HepG2 (cell line): ENCODE data around the gene ADAMTS4. TPM values are rescaled to one million over a fixed set of nuclear protein-coding genes. Genes with fewer than 3 reads are reported as not detected.

ENCODE experiments used
- BRCA1 ChIP-seq: sonication (generic); formaldehyde crosslinking; IDR thresholded peaks from 2 replicates; pipeline ENCODE4 v1.4.0; 2020; ENCODE audit warnings: missing genetic modification reagents
- HES4 ChIP-seq: sonication (generic); formaldehyde crosslinking; IDR thresholded peaks from 2 replicates; pipeline ENCODE4 v1.9.0; 2021; ENCODE audit warnings: mild to moderate bottlenecking, missing genetic modification reagents, borderline replicate concordance
- KAT8 ChIP-seq: IDR thresholded peaks from 2 replicates; pipeline ENCODE4 v1.6.1; 2016; ENCODE audit warnings: missing genetic modification reagents, missing compliant biosample characterization
- MED1 ChIP-seq: sonication (generic); formaldehyde crosslinking; IDR thresholded peaks from 2 replicates; pipeline ENCODE4 v1.4.0; 2020; ENCODE audit warnings: missing genetic modification reagents
- MXI1 ChIP-seq: IDR thresholded peaks from 3 replicates; pipeline ENCODE4 v1.6.1; 2012; ENCODE audit warnings: low read depth, low read length, inconsistent platforms, borderline replicate concordance
- RBAK ChIP-seq: sonication (generic); formaldehyde crosslinking; IDR thresholded peaks from 2 replicates; pipeline ENCODE4 v1.5.1; 2020; ENCODE audit warnings: mild to moderate bottlenecking, missing genetic modification reagents
- SP2 ChIP-seq: sonication (generic); formaldehyde crosslinking; IDR thresholded peaks from 2 replicates; pipeline ENCODE4 v1.5.1; 2020; ENCODE audit warnings: mild to moderate bottlenecking, missing genetic modification reagents
- THAP11 ChIP-seq: IDR thresholded peaks from 2 replicates; pipeline ENCODE4 v1.6.1; 2016; ENCODE audit warnings: missing biosample characterization, missing genetic modification reagents
- ZBTB42 ChIP-seq: sonication (generic); formaldehyde crosslinking; IDR thresholded peaks from 2 replicates; pipeline ENCODE4 v1.5.0; 2020; ENCODE audit warnings: mild to moderate bottlenecking, missing genetic modification reagents
- ZMYM3 ChIP-seq: sonication (generic); formaldehyde crosslinking; IDR thresholded peaks from 2 replicates; pipeline ENCODE4 v1.5.1; 2020; ENCODE audit warnings: mild to moderate bottlenecking, missing genetic modification reagents
- ZNF160 ChIP-seq: sonication (generic); formaldehyde crosslinking; IDR thresholded peaks from 2 replicates; pipeline ENCODE4 v1.8.0; 2022; ENCODE audit warnings: mild to moderate bottlenecking, inconsistent platforms, missing genetic modification reagents
- ZNF350 ChIP-seq: sonication (generic); formaldehyde crosslinking; IDR thresholded peaks from 2 replicates; pipeline ENCODE4 v1.4.0; 2020; ENCODE audit warnings: mild to moderate bottlenecking, low read depth, missing genetic modification reagents, borderline replicate concordance
- ZNF441 ChIP-seq: sonication (generic); formaldehyde crosslinking; IDR thresholded peaks from 2 replicates; pipeline ENCODE4 v1.7.0; 2021; ENCODE audit warnings: missing genetic modification reagents, borderline replicate concordance
- polyA plus RNA-seq, 8 experiments: library from polyadenylated mRNA; depleted of rRNA in 3 of 8; stranded (reverse) in 7 of 8; unstranded in 1 of 8; fragments of >200 nt; fragmentation: Illumina TruSeq in 4 of 8; extraction: Trizol in 4 of 8; gene quantifications; 2 replicates each; pipeline versions ENCODE4 v1.2.1 to v1.2.3, GENCODE V29; 2011 to 2016; ENCODE audit warnings: low read depth in 4 of 8, missing spikeins in 1 of 8, mixed read lengths in 1 of 8; ENCODE audit not compliant: insufficient read depth in 1 of 8
- total RNA-seq, 5 experiments: library from RNA; depleted of rRNA; stranded (reverse); fragments of >200 nt; fragmentation: Illumina TruSeq; extraction: Trizol; gene quantifications; 2 replicates each; pipeline ENCODE4 v1.2.3, GENCODE V29; 2016; ENCODE audit warnings: low read depth in 1 of 5
- TF ChIP-seq, protein P1 (sequence below): sonication (generic); formaldehyde crosslinking; IDR thresholded peaks from 2 replicates; pipeline ENCODE4 v1.4.0; 2020; ENCODE audit warnings: missing genetic modification reagents, borderline replicate concordance
- TF ChIP-seq, protein P2 (sequence below): sonication (generic); formaldehyde crosslinking; IDR thresholded peaks from 2 replicates; pipeline ENCODE4 v1.4.0; 2020; ENCODE audit warnings: missing genetic modification reagents
- TF ChIP-seq, protein P3 (sequence below): sonication (generic); formaldehyde crosslinking; IDR thresholded peaks from 2 replicates; pipeline ENCODE4 v1.8.0; 2022; ENCODE audit warnings: missing genetic modification reagents, mild to moderate bottlenecking, borderline replicate concordance
- TF ChIP-seq, protein P4 (sequence below): sonication (generic); formaldehyde crosslinking; IDR thresholded peaks from 2 replicates; pipeline ENCODE4 v1.4.0; 2020; ENCODE audit warnings: missing genetic modification reagents, mild to moderate bottlenecking, borderline replicate concordance

The ADAMTS4 gene
- total and polyA plus RNA-seq, 2 of the 13 experiments (the other 11 are each of a cell fraction or from before 2014, with no cell fraction given), result 0.51 to 1.7 TPM

DNA sequence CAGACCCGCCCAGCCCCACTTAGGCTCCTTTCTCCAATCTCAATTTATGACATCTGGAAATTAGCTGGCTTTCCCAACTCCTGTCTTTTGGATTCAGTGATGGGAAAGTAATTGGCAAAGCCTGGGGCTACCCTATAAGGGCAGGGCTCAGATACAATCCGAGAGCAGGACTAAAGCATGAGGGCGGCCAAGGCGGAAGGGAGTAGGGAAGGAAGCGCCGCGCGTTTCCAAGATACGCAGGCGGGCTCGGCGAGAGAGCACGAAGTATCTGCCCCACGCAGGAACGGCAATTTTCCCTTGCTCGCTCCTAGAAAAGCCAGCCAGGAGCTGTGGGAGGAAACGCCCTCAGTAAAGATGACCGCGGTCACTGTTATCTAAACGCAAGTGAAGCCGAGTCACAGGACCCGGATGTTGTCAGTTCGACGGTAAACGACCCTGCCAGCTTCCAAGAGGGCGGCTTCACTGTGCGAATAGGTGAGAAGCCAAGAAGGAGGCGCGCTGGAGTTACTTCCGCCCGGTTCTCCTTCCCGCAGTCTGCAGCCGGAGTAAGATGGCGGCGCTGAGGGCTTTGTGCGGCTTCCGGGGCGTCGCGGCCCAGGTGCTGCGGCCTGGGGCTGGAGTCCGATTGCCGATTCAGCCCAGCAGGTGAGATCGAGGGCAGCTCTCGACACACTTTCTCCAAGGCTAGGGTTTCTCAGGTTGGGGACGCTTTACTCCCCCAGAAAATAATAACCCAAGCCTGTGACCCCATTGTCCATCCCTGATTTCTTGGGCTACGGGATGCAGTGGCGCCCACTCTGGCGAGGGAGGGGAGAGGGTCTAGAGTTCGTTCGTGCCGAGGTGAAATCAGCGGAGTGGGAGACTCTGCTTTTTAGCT, 3.2 kb upstream of the ADAMTS4 start, which contains the start of gene NDUFS2 (continued):
- TF ChIP-seq HES4 (CRISPR knock-in tag) (peak; percentile 80; the same call in 1 of the 2 replicates), ZNF160 (peak; percentile 54; the same call in 1 of the 2 replicates), MED1 (CRISPR knock-in tag) (peak; percentile 55), ZMYM3 (CRISPR knock-in tag) (peak; percentile 51; the same call in 1 of the 2 replicates), THAP11 (peak; percentile 89), BRCA1 (CRISPR knock-in tag) (0 out of 2 replicates have a peak, but pooled peaks have one; percentile 30), RBAK (no peak), ZBTB42 (CRISPR knock-in tag) (no peak), ZNF350 (peak; percentile 83; the same call in 1 of the 2 replicates), KAT8 (CRISPR knock-in tag) (peak; percentile 90), MXI1 (peak; percentile 37; the same call in 1 of the 3 replicates), SP2 (CRISPR knock-in tag) (peak; percentile 33; the same call in 1 of the 2 replicates), ZNF441 (peak; percentile 63; the same call in 1 of the 2 replicates)
- TF ChIP-seq, protein P1, sequence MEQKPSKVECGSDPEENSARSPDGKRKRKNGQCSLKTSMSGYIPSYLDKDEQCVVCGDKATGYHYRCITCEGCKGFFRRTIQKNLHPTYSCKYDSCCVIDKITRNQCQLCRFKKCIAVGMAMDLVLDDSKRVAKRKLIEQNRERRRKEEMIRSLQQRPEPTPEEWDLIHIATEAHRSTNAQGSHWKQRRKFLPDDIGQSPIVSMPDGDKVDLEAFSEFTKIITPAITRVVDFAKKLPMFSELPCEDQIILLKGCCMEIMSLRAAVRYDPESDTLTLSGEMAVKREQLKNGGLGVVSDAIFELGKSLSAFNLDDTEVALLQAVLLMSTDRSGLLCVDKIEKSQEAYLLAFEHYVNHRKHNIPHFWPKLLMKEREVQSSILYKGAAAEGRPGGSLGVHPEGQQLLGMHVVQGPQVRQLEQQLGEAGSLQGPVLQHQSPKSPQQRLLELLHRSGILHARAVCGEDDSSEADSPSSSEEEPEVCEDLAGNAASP (CRISPR knock-in tag), result peak; percentile 23; the same call in 1 of the 2 replicates
- TF ChIP-seq, protein P2, sequence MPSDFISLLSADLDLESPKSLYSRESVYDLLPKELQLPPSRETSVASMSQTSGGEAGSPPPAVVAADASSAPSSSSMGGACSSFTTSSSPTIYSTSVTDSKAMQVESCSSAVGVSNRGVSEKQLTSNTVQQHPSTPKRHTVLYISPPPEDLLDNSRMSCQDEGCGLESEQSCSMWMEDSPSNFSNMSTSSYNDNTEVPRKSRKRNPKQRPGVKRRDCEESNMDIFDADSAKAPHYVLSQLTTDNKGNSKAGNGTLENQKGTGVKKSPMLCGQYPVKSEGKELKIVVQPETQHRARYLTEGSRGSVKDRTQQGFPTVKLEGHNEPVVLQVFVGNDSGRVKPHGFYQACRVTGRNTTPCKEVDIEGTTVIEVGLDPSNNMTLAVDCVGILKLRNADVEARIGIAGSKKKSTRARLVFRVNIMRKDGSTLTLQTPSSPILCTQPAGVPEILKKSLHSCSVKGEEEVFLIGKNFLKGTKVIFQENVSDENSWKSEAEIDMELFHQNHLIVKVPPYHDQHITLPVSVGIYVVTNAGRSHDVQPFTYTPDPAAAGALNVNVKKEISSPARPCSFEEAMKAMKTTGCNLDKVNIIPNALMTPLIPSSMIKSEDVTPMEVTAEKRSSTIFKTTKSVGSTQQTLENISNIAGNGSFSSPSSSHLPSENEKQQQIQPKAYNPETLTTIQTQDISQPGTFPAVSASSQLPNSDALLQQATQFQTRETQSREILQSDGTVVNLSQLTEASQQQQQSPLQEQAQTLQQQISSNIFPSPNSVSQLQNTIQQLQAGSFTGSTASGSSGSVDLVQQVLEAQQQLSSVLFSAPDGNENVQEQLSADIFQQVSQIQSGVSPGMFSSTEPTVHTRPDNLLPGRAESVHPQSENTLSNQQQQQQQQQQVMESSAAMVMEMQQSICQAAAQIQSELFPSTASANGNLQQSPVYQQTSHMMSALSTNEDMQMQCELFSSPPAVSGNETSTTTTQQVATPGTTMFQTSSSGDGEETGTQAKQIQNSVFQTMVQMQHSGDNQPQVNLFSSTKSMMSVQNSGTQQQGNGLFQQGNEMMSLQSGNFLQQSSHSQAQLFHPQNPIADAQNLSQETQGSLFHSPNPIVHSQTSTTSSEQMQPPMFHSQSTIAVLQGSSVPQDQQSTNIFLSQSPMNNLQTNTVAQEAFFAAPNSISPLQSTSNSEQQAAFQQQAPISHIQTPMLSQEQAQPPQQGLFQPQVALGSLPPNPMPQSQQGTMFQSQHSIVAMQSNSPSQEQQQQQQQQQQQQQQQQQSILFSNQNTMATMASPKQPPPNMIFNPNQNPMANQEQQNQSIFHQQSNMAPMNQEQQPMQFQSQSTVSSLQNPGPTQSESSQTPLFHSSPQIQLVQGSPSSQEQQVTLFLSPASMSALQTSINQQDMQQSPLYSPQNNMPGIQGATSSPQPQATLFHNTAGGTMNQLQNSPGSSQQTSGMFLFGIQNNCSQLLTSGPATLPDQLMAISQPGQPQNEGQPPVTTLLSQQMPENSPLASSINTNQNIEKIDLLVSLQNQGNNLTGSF (CRISPR knock-in tag), result 0 out of 2 replicates have a peak, but pooled peaks have one; percentile 31
- TF ChIP-seq, protein P3, sequence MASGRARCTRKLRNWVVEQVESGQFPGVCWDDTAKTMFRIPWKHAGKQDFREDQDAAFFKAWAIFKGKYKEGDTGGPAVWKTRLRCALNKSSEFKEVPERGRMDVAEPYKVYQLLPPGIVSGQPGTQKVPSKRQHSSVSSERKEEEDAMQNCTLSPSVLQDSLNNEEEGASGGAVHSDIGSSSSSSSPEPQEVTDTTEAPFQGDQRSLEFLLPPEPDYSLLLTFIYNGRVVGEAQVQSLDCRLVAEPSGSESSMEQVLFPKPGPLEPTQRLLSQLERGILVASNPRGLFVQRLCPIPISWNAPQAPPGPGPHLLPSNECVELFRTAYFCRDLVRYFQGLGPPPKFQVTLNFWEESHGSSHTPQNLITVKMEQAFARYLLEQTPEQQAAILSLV, result peak; percentile 77; the same call in 1 of the 2 replicates
- TF ChIP-seq, protein P4, sequence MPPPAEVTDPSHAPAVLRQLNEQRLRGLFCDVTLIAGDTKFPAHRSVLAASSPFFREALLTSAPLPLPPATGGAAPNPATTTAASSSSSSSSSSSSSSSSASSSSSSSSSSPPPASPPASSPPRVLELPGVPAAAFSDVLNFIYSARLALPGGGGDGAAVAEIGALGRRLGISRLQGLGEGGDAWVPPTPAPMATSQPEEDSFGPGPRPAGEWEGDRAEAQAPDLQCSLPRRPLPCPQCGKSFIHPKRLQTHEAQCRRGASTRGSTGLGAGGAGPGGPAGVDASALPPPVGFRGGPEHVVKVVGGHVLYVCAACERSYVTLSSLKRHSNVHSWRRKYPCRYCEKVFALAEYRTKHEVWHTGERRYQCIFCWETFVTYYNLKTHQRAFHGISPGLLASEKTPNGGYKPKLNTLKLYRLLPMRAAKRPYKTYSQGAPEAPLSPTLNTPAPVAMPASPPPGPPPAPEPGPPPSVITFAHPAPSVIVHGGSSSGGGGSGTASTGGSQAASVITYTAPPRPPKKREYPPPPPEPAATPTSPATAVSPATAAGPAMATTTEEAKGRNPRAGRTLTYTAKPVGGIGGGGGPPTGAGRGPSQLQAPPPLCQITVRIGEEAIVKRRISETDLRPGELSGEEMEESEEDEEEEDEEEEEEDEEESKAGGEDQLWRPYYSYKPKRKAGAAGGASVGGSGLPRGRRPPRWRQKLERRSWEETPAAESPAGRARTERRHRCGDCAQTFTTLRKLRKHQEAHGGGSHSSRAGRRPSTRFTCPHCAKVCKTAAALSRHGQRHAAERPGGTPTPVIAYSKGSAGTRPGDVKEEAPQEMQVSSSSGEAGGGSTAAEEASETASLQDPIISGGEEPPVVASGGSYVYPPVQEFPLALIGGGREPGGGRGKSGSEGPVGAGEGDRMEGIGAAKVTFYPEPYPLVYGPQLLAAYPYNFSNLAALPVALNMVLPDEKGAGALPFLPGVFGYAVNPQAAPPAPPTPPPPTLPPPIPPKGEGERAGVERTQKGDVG, result no peak; the same call in 1 of the 2 replicates
